GM20000 (cell line): Measurements from ENCODE around the gene ECM1.

Experiments used
- DNase-seq: peaks from one replicate; pipeline ENCODE4 v3.0.0; 2012; ENCODE audit warnings: low spot score
- TF ChIP-seq, protein P1 (sequence below): IDR thresholded peaks from 2 replicates; pipeline ENCODE4 v1.5.1; 2012; ENCODE audit warnings: mild to moderate bottlenecking, control low read depth; ENCODE audit errors: extremely low read depth, missing control alignments

The ECM1 gene

DNA sequence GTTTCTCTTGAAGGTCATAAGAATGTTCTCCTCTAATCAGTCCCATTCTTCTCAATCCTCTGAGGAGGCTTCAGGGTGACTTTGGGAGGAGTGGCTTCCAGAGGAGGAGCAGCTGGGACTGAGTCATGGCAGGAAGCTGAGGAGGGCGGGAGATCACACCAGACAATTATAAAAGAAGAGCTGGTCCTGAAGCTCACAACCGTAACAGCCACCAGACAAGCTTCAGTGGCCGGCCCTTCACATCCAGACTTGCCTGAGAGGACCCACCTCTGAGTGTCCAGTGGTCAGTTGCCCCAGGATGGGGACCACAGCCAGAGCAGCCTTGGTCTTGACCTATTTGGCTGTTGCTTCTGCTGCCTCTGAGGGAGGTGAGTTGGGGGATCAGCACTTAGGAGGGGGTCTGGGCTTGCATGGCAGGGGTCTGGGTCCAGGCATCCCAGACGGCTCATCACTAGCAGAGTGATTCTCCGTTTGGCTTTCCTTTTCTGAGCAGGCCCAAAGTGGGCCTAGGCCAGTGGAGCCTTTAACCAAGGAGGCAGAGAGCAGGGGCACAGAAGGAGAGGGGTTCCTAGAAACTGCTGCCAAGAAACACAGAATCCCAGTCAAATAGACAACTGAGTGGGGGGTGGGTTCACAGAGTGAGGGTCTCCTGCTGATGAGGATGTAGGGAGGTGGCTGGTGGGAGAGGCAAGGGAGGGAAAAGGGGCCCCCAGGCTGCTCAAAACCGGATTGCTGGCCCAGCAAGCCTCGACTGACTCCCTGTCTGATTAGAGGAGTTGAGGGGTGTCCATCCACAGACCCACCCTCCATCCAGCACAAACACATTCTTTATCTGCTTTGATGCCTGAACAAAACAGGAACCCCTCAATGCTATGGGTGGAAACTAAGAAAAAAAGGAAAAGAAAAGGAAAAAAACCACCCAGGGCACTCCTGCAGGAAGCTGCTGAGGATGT is at the start of gene ECM1:
ECM1 (plus strand) TSS at position 198 of the 953 bp plus-strand sequence; CDS start at position 299, 101 bp downstream.
- no peak for DNase-seq
- TF ChIP-seq, protein P1, sequence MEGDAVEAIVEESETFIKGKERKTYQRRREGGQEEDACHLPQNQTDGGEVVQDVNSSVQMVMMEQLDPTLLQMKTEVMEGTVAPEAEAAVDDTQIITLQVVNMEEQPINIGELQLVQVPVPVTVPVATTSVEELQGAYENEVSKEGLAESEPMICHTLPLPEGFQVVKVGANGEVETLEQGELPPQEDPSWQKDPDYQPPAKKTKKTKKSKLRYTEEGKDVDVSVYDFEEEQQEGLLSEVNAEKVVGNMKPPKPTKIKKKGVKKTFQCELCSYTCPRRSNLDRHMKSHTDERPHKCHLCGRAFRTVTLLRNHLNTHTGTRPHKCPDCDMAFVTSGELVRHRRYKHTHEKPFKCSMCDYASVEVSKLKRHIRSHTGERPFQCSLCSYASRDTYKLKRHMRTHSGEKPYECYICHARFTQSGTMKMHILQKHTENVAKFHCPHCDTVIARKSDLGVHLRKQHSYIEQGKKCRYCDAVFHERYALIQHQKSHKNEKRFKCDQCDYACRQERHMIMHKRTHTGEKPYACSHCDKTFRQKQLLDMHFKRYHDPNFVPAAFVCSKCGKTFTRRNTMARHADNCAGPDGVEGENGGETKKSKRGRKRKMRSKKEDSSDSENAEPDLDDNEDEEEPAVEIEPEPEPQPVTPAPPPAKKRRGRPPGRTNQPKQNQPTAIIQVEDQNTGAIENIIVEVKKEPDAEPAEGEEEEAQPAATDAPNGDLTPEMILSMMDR = no peak

DNA sequence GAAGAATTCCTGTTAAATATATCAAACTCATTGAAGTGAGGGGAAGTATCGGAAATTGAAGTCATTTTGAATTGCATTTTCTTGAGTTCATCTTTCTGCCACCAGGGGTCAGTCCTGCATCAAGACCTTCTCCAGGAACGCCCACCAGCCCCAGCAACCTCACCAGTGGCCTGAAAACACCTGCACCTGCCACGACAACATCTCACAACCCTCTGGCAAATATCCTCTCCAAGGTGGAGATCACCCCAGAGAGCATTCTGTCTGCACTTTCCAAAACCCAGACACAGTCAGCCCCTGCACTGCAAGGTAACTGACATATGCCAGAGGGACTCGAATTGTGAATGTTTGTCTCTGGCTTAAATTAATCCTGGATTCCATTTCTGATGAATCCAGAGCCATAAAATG is 43.5 kb upstream of the ECM1 start:
- peak; percentile 76 for DNase-seq
- TF ChIP-seq, protein P1 = peak; percentile 66

DNA sequence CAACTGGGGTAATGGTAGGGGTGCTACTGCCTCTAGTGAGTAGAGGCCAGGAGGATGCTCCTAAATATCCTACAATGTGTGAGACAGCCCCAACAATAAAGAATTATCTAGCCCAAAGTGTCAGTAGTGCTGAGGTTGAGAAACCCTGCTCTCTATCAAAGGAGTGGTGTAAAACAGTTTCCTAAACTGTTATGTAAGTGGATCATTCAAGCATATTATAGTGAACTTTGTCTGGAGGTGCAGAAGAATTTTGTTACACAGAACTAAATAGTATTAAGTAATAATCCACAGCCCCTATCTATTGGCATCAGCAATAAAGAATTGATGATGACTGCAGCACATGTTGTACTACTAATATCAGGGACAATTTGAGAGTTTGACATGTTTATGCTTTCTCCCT is 40.9 kb upstream of the ECM1 start:
- TF ChIP-seq, protein P1 = no peak
- no peak for DNase-seq

DNA sequence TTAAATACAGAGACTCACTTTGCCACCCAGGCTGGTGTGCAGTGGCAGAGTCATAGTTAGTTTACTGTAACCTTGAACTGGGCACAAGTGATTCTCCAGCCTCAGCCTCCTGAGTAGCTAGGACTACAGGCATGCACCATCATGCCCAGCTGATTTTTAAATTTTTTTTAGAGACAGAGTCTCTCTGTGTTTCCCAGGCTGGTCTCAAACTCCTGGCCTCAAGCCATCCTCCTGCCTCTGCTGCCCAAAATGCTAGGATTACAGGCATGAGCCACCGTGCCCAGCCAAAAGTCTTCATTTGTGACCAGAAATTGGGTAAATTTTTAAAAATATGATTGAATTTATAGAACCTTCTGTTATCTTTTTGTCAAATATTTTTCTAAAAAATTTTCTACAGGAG is 38.6 kb upstream of the ECM1 start:
- DNase-seq = no peak
- TF ChIP-seq, protein P1 = no peak

DNA sequence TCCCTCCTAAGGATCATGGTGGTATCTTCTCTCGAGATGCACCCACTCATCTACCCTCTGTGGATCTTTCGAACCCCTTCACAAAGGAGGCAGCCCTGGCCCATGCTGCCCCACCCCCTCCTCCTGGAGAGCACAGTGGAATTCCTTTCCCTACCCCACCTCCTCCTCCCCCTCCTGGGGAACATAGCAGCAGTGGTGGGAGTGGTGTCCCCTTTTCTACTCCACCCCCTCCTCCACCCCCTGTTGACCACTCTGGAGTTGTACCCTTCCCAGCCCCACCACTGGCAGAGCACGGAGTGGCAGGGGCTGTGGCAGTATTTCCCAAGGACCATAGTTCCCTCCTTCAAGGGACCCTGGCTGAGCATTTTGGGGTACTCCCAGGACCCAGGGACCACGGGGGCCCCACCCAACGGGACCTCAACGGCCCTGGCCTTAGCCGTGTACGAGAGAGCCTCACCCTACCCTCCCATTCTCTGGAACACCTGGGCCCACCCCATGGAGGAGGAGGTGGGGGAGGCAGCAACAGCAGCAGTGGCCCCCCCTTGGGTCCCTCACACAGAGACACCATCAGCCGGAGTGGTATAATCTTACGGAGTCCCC is 35.2 kb upstream of the ECM1 start:
- DNase-seq = no peak
- TF ChIP-seq, protein P1 = no peak

DNA sequence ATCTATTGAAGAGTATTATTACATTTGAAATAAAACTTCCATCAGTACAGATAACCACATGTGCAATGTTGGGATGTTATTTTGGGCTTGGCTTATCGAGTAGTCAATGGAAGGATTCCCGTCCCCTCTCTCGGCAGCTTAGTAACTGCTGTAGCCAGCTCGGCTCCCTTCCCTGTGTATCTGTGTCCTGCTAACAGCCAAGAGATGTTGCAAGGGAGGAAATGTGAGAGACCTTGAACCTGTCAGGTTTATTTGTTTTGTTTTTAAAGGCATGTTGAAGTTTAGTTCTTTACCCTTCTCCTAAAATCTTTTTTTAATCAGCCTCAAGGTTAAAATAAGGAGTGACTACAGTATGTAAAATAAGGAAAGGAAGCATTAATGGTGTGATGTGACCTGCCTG is 34.2 kb upstream of the ECM1 start:
- no peak for DNase-seq
- TF ChIP-seq, protein P1 = no peak

DNA sequence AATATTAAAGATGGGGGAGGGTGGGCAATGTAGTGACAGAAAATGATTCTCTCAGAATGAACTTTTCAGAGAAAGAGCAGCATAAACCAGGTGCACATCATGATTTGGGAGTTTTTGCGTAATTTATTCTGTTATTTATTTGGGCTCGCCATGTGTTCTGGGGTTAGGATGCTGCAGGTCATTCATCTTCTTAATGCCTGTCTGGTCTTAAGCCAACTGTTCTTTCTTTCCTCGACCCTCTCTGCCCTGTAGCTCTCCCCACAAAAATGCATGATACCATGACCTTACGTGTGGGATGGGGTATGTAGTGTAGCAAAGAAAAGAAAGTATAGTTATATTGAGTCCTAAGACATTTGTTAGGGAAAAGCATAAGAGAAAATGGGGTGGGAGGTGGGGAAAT is 33.0 kb upstream of the ECM1 start:
- TF ChIP-seq, protein P1 = no peak
- no peak for DNase-seq
